HG02981 (cell line): ENCODE data around the gene SECISBP2.

ENCODE experiments used
- ATAC-seq: cut with Tn5 transposase; IDR thresholded peaks from one replicate; pipeline ENCODE4 v1.9.1; 2021; ENCODE audit warnings: mild to moderate bottlenecking, moderate library complexity; ENCODE audit not compliant: unreplicated experiment

SECISBP2 gene

DNA sequence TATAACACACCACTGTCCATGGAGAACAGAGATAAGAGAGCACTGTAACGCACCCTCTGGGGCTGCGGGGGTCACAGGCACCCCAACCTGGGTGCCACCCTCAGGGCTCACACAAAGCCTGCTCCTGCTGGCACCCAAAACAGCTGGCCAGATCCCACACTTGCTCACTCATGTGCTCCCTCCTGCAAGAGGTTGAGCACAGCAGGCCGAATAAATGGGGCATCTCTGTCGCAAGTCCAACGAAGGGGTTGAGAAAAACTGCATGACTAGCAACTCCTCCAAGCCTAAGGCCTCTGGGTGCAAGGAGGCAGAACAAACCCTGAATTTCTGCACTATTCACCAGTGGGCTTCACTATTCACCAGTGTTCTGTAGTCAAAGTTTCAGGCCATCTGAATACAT, 80.3 kb downstream of the SECISBP2 start:
- ATAC-seq = no peak

DNA sequence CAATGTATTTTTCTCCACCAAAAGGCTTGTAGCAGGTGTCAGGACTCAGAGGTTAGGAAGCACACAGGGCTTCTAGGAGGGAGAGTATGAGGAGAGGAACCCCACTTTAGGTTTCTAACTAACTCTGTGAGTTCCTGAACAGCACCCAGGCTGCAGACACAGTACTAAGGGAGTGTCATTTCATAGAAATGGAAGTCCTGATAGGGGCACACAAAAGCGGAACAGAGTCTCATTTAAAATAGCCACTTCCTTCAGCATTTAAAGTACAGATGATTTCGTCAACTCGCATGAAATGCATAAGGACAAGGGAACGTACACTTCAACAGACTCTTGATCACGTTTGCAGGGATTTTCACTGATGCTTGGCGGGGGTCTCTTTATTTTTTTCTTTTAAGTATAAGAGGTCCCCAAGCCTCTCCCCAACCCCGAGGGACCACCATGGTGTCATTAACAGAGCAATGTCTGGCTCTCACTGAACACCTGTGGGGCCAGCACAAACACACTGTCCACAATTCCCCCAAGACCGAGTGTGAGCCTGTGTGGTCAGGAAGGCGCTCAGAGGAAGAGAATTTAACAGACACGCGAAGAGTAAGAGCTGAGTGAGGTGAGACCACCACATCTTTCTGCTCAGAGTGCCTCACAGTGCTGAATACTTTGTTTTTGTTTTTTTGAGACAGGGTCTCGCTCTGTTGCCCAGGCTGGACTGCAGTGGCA, 82.3 kb downstream of the SECISBP2 start:
- peak; percentile 73 for ATAC-seq

DNA sequence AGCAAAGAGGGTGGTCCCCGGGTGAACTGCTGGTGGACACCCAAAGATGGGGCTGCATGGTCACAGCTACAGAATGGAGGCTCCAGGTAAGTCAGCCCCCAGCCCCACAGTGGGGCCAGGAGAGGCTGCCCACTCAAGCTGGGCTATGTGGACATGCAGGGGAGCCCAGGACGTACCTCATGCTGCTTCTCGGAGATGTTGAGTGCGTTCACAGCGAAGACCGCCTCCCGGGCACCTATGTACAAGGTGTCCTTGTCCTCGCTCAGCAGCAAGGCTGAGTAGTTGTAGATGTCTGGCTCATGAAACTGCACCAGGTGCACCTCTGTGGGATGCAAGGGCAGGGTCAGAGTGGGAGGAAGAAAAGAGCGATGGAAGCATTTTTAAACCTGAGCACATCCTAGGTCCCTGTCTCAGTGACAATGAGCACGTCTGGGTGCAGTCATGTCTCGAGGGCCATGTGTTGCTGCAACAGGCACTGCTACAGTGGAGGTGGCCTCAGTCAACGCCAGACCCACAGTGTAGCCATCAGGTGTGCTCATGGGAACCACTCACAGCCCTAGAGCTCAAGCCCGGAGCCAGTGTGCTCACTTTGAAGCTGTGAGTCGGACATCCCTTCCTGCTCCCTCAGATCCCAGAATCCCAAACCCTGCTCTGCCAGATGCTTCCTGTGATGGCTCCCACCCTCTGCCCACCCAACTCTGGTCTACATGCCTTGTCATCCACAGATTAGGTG, 84.6 kb downstream of the SECISBP2 start:
- no peak for ATAC-seq

DNA sequence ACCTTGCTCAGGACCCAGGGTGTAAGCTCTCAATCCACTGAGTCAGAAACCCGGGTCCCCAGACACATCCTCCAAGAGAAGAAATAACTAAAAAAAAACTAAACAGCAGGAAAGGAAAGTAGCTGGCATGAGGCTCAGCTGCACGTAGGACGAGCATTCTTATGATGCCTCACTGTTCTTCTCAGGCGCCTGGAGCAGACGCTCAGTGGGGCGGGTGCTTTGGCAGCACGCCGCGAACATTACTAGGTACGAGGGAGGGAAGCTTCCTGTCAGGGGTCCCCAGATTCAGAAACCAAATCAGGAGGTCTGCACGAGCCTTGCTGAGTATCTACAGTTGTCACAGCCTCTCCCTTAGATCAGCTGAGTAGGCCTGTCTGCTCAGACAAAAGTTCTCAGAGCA, 85.8 kb downstream of the SECISBP2 start:
- no peak for ATAC-seq

DNA sequence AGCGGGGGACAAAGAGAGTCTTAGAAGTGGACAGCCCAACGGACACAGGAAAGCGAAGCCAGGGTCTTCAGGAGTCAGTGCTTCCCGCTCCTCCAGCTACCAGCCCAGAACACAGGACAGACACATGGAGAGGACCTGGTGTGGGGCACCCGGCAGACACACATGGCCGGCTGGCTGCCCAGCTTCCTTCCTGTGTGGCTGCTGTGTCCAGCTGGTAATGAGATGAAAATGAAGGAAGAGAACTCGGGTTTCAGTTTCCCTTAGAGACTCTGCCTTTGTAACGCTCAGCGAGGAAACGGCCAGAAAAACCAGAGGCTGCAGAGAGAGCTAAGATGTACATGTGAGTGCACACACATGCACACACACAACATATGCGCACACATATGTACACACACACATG, 87.5 kb downstream of the SECISBP2 start:
- peak; percentile 57 for ATAC-seq

GRCh38 chr9:89407070-89407469, 88.8 kb downstream of the SECISBP2 start:
- no peak for ATAC-seq

DNA sequence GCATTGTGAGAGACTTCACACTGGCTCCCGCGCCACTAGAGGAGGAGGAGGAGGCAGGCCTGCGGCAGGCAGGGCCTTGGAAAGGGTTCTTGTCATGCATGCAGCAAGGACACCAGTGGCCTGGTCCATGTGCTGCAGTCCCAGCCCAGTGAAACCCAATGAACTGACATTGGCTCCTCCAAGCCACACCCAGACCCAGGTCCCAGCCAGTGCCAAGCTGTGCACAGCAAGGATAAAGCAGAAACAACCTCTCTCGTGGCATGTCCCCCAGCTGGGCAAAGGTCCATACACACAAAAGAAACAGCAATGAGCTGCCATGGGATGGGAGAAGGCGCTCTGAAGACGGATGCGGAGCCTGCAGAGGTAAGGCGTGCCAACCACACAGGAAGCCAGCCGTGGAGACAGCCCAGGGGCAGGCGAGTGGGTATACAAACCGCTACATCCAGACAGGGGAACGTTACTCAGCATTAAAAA, 90.4 kb downstream of the SECISBP2 start:
- no peak for ATAC-seq
